Activated CD8-positive, alpha-beta T cell treated with anti-CD3 and anti-CD28 coated beads for 36 hours (primary cell): ENCODE results near the gene LYZ. TPM values are rescaled to one million over a fixed set of nuclear protein-coding genes. Genes with fewer than 3 reads are reported as not detected.

Source experiments
- ATAC-seq: fragments of 200-7000 bp; cut with Tn5 transposase; one replicate; pipeline ENCODE4 v1.10.0; 2021; ENCODE audit warnings: mild to moderate bottlenecking, moderate library complexity
- CTCF ChIA-PET: fragments of 350-600 bp; sonication (Branson Sonifier 250); formaldehyde crosslinking; loops from one replicate; lab custom pipeline; 2021; ENCODE audit warnings: antibody characterized with exemption; lab: Charles Lee
- POLR2A ChIA-PET: fragments of 350-600 bp; sonication (Branson Sonifier 250); formaldehyde crosslinking; loops from one replicate; lab custom pipeline; 2021; ENCODE audit warnings: antibody characterized with exemption; lab: Charles Lee
- DNase-seq: peaks from one replicate; pipeline ENCODE4 v3.0.0-alpha.2; 2020
- H3K27ac Mint-ChIP-seq: one replicate; pipeline ENCODE4 v1.8.0; 2021; ENCODE audit warnings: mild to moderate bottlenecking, mixed read lengths
- H3K27me3 Mint-ChIP-seq: one replicate; pipeline ENCODE4 v1.8.0; 2021; ENCODE audit warnings: mixed read lengths
- H3K36me3 Mint-ChIP-seq: one replicate; pipeline ENCODE4 v1.8.0; 2021; ENCODE audit warnings: low read depth, mixed read lengths
- H3K4me1 Mint-ChIP-seq: one replicate; pipeline ENCODE4 v1.8.0; 2021; ENCODE audit warnings: low read depth, mixed read lengths
- H3K4me3 Mint-ChIP-seq: one replicate; pipeline ENCODE4 v1.8.0; 2021; ENCODE audit warnings: mild to moderate bottlenecking, moderate library complexity, mixed read lengths
- H3K9me3 Mint-ChIP-seq: one replicate; pipeline ENCODE4 v1.8.0; 2021; ENCODE audit warnings: mixed read lengths
- intact Hi-C: fragments of 100-400 bp; cut with micrococcal nuclease; formaldehyde crosslinking; loops from one replicate; pipeline ENCODE4 v1.10.0; 2022
- total RNA-seq, 2 experiments: library from RNA; stranded (reverse); gene quantifications; one replicate each; pipeline ENCODE4 v1.2.3, GENCODE V29; 2021
- TF ChIP-seq, protein P1 (sequence below): fragments of 200-600 bp; IDR thresholded peaks from one replicate; pipeline ENCODE4 v1.8.0; 2022; ENCODE audit warnings: antibody characterized with exemption, mild to moderate bottlenecking

The LYZ gene
- total RNA-seq, 2 experiments from 2014 or later: not detected

DNA sequence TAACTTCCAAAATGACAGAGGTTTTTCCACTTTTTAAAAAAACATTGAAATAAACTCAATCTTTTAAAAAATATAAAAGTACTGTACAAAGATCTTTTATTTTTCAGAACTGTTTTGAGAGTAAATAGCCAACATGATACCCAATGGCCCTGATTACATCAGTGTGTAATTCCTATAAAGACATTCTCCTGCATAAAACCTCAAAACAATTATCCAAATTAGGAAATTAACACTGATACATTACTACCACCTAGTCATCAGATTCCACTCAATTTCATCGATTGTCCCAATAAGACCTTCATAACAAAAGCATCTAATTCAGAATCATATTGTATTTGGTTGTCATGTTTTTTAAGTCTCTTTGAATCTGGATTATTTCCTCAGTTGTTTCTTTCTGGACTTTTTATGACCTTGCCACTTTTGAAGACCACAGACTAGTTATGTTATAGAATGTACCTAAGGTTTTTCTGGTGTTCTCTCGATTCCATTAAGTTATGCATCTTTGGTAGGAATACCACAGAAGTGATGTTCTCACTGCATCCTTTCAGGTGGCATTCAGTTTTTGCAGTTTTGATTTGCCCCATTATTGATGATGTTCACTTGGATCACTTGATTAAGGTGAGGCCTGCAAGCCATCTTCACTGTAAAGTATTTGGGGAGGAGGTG is 7.3 kb downstream of the LYZ start:
- Mint-ChIP-seq H3K4me1 (peaks cover 16% of the 10 kb centered on the region), H3K4me3 (no peak overlapping the region), H3K27me3 (peaks cover 3% of the 10 kb centered on the region), H3K36me3 (peaks cover 5% of the 10 kb centered on the region), H3K9me3 (no peaks in the 10 kb centered on the region), H3K27ac (no peak overlapping the region)
- intact Hi-C loops: loop anchor here (2.0 to 10.0 kb wide), 4 partner anchors 201 to 283 kb away; no protein-coding TSS in a partner anchor
- ChIA-PET CTCF (interaction anchor here (3.7 kb wide), 2 partner anchors 23 to 216 kb away, joined by 39 to 81 read pairs; no protein-coding TSS in a partner anchor), POLR2A (no interaction called here)
- TF ChIP-seq, protein P1, sequence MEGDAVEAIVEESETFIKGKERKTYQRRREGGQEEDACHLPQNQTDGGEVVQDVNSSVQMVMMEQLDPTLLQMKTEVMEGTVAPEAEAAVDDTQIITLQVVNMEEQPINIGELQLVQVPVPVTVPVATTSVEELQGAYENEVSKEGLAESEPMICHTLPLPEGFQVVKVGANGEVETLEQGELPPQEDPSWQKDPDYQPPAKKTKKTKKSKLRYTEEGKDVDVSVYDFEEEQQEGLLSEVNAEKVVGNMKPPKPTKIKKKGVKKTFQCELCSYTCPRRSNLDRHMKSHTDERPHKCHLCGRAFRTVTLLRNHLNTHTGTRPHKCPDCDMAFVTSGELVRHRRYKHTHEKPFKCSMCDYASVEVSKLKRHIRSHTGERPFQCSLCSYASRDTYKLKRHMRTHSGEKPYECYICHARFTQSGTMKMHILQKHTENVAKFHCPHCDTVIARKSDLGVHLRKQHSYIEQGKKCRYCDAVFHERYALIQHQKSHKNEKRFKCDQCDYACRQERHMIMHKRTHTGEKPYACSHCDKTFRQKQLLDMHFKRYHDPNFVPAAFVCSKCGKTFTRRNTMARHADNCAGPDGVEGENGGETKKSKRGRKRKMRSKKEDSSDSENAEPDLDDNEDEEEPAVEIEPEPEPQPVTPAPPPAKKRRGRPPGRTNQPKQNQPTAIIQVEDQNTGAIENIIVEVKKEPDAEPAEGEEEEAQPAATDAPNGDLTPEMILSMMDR: no peak
- no peak for DNase-seq
- ATAC-seq: no peak

DNA sequence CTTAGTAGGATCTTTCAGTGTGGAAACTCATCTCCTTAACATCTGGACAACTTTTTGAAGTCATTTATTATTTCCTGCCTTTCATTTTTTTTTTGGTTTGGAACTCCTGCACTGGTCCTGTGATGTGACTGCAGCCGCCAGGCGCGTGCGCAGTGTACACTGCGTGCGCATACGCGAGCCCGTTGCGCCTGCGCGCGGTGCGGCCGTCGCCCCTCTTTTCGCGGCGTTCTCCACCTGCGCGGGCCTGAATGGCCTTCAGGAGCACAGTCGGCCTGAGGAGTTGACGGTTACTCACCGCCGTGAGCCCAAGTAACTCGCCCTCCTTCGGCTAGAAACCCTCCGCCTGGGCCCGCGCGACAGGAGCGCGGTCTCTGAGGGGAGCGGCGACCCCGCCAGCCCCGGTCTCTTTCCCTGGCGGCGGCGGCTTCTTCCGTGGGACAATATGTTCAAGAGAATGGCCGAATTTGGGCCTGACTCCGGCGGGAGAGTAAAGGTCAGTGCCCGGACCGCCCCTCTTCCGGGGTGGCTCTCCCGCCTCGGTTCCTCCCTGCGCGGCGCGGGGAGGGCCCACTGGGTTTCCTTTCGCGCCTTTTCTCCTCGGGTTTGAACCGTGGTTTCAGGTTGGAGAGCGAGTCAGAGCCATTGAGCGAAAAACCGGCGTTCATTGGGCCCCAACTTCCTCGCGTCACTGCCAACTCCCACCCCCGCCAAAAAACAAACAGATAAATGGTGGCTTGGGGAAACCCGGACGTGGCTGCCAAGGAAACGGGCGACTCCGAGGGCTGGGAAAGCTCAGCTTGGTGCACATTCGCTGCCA is 11.6 kb downstream of the LYZ start, which contains the start of gene YEATS4:
TSS of gene YEATS4 (plus strand) at position 213 of the 817 bp plus-strand sequence. CDS start at position 443, 230 bp downstream.
- DNase-seq (peak; percentile 95), ATAC-seq (peak; percentile 82)
- peaks cover under 1% of the 10 kb centered on the region for H3K27me3 Mint-ChIP-seq
- H3K27ac Mint-ChIP-seq: peak within 1 kb of the TSS; percentile 96
- ChIA-PET POLR2A (interaction anchor here (0.8 to 2.0 kb wide), 5 partner anchors 10 to 211 kb away, joined by 3 to 10 read pairs (median 4); no protein-coding TSS in a partner anchor), CTCF (interaction anchor here (1.5 to 2.0 kb wide), 2 partner anchors 36 to 206 kb away, joined by 4 to 5 read pairs; no protein-coding TSS in a partner anchor)
- TF ChIP-seq, protein P1: no peak
- peaks cover 23% of the 10 kb centered on the region for H3K4me1 Mint-ChIP-seq
- H3K36me3 Mint-ChIP-seq: peaks cover 21% of the 10 kb centered on the region
- no peaks in the 10 kb centered on the region for H3K9me3 Mint-ChIP-seq
- H3K4me3 Mint-ChIP-seq: peak within 1 kb of the TSS; percentile 77
- intact Hi-C loops: loop anchor here (5.0 to 10.0 kb wide), 2 partner anchors 205 to 233 kb away; no protein-coding TSS in a partner anchor

DNA sequence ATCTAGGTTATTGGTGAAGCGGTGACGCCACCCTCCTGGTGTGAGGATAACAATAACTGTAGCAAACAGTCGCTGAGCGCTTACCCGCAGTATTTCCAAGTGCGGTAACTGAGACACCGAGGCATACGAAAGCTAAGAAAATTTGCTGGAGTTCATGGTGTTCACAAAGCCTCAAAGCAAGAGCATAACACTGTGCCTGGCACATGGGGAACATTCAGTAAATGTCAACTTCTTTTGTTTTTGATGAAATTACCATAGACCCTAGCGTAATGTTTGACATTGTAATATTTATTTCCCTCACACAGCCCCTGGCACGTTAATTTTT is 12.1 kb downstream of the LYZ start:
- POLR2A ChIA-PET: interaction anchor here (0.8 to 2.0 kb wide), 4 partner anchors 10 to 30 kb away, joined by 3 to 10 read pairs (median 4); no protein-coding TSS in a partner anchor
- H3K4me1 Mint-ChIP-seq: peaks cover 23% of the 10 kb centered on the region
- peak overlapping the region; percentile 77 for H3K4me3 Mint-ChIP-seq
- DNase-seq (no peak), ATAC-seq (no peak)
- TF ChIP-seq, protein P1: no peak
- no peaks in the 10 kb centered on the region for H3K27me3 Mint-ChIP-seq
- intact Hi-C loops: no loop called here
- H3K36me3 Mint-ChIP-seq: peaks cover 21% of the 10 kb centered on the region
- CTCF ChIA-PET: no interaction called here
- peak overlapping the region; percentile 96 for H3K27ac Mint-ChIP-seq
- H3K9me3 Mint-ChIP-seq: no peaks in the 10 kb centered on the region

DNA sequence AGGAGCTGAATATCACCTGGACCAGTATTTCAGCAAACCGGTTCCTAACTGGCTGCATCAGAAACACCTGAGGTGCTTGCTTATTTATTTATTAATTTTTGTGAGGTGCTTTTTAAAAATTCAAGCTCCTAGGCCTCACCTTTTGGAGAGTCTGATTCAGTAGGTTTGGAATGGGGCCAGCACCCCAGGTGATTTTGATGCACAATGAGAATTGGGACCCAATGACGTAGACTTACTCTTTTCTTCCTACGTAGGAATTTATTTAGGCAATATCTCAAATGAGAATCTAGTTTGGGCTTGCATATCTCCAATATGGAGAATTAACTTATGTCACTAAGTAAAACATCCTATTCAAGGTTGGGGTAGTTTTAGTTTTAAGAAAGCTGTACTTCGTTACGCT is 18.6 kb downstream of the LYZ start:
- POLR2A ChIA-PET: interaction anchor here (0.8 kb wide), 1 partner anchor 104 kb away, joined by 3 read pairs; the partner anchor contains the start of gene FRS2
- no peaks in the 10 kb centered on the region for H3K27me3 Mint-ChIP-seq

More for the DNA sequence above, 18.6 kb downstream of the LYZ start:
- DNase-seq (no peak), ATAC-seq (no peak)
- H3K36me3 Mint-ChIP-seq: peaks cover 45% of the 10 kb centered on the region
- H3K4me3 Mint-ChIP-seq: no peak overlapping the region
- peaks cover 23% of the 10 kb centered on the region for H3K4me1 Mint-ChIP-seq
- H3K27ac Mint-ChIP-seq: no peak overlapping the region
- intact Hi-C loops: no loop called here
- H3K9me3 Mint-ChIP-seq: no peaks in the 10 kb centered on the region
- TF ChIP-seq, protein P1: no peak
- CTCF ChIA-PET: interaction anchor here (1.4 to 1.8 kb wide), 3 partner anchors 10 to 268 kb away, joined by 3 to 6 read pairs (median 4); no protein-coding TSS in a partner anchor
